HG03159 (cell line): ENCODE results near the gene PUS7.
"Not testable (repeated sequence)": the region's sequence is repeated elsewhere in the genome, so short reads cannot be mapped to it uniquely, and the experiment has no call there.

Experiments used
- ATAC-seq: cut with Tn5 transposase; IDR thresholded peaks from one replicate; pipeline ENCODE4 v1.9.1; 2021; ENCODE audit warnings: mild to moderate bottlenecking, moderate library complexity; ENCODE audit not compliant: unreplicated experiment

Gene PUS7

DNA sequence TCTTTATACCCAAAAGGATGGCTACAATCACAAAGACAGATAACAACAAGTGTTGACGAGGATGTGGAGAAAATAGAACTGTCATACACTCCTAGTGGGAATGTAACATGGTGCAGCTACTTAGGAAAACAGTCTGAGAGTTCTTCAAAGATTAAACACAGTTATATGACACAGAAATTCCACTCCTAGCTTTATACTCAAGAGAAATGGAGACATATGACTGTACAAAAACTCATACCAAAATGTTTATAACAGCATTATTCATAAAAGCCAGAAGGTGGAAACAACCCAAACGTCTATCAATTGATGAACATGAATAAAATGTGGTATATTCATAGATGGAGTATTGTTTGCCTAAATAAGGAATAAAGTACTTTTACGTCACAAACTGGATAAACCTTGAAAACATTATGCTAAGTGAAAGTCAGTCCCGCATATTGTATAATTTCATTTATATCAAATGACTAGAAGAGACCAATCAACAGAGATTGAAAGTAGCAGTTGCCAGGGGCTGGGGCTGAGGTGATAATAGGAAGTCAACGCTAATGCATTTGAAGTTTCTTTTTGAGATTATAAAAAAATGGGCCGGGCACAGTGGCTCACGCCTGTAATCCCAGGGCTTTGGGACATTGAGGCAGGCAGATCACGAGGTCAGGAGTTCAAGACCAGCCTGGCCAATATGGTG, 71.8 kb downstream of the PUS7 start:
- ATAC-seq, result no peak

DNA sequence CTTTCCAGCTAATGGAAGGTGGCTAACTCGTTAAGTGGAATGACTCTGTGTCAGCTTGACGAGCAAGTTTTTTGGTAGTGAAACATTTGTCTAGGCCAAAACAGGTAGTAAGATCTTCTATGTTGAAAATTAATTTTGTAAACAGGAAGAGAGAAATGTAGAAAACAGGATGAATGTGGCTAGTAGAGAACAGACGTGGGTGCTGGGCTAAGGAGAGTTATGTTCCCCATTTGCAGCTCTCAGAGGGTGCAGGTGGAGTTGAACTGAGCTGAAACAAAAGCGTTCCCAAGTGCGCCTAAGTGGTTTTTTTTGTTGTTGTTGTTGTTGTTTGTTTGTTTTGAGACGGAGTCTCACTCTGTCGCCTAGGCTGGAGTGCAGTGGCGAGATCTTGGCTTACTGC, 73.9 kb downstream of the PUS7 start:
- peak; percentile 66 for ATAC-seq

DNA sequence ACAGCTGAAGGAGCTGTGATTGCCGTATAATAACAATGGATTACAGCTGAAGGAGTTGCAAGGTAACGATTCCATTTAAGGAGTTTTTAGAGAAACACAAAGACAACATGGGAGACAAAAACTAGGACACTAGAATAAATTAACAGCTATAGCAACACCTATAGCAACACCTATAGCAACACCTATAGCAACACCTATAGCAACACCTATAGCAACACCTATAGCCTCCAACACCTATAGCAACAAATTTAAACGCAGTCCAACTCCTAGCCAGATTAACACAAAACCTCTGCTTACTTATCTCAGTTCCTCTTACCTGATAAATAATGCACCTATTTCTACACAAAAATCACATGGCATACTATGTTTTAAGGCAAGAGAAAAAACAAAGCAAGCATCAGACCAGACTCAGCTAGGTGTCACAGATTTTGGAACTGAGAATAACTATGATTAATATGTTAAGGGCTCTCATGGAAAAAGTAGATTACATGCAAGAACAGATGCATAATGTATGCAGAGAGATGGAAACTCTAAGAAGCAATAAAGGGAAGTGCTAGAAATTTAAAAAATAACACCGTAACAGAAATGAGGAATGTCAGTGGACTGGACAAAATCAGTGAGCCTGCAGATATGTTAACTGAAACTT, 77.6 kb downstream of the PUS7 start:
- no peak for ATAC-seq

DNA sequence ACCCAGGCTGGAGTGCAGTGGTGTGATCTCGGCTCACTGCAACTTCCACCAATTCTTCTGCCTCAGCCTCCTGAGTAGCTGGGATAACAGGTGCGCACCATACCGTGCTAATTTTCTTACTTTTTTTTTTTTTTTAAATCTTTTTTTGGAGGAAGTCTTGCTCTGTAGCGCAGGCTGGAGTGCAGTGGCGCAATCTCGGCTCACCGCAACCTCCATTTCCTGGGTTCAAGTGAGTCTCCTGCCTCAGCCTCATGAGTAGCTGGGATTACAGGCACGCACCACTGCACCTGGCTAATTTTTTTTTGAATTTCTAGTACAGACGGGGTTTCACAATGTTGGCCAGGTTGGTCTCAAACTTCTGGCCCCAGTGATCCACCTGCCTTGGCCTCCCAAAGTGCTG, 79.9 kb downstream of the PUS7 start:
- not testable (repeated sequence) for ATAC-seq

DNA sequence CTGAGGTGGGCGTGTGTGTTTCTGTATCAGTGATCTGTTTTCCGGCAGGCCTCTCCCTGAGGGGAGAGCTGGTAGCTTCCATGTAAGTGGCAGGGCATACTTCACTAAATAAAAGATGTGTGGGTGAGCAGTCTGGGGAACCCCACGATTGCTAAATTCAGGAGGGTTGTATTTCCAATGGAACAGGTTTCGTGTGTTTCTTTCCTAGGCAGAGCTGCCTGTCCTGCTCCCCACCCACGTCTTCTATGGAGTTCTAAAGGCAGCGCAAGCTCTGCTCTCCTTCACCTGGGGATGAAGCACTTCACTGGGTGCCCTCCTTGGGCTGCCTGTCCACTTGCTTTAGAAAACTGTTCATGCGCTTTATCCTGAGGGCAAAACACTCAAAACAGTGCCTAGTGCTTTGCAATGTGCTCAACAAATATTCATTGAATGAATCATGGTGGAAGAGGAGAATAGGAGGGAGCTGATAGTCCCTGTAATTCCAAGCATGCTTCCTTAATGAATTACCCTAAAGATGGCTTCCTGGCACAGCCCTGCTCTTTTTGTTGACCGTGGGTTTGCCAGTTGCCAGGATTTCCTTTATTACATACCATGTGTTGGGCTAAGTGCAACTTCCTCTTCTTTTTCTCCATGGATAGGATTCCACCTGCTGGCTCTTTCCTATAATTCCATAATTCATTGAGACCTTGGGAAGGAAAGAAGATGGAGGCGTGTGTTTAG, 82.7 kb downstream of the PUS7 start:
- no peak for ATAC-seq

DNA sequence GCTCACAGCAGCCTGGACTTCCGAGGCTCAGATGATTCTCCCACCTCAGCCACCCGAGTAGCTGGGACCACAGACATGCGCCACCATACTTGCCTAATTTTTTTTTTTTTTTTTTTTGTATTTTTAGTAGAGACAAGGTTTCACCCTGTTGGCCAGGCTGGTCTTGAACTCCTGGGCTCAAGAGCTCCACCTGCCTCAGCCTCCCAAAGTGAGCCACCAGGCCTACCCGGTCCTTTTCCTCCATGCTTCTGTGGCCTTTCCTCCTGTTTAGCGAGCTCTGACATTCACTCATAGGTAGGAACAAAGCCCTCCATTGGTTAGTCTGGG, 83.3 kb downstream of the PUS7 start:
- no peak for ATAC-seq

DNA sequence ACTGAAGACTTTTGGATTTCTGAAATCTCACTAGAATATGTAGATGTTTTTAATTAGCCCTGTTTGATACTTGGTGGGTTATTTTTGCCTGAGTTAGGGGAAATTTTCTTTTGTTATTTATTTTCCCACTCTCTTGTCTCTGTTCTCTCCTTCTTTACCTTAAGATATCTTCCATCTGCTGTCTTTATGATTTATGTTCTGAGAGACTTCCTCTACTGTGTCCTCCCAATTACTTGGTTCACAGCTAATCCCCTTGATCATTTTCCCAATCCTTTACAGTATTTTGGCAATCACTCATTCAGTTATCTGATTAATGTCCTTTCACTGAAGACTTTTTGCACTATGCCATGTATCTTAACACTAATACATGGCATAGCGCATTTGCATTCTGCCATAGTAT, 83.8 kb downstream of the PUS7 start:
- ATAC-seq, result no peak

DNA sequence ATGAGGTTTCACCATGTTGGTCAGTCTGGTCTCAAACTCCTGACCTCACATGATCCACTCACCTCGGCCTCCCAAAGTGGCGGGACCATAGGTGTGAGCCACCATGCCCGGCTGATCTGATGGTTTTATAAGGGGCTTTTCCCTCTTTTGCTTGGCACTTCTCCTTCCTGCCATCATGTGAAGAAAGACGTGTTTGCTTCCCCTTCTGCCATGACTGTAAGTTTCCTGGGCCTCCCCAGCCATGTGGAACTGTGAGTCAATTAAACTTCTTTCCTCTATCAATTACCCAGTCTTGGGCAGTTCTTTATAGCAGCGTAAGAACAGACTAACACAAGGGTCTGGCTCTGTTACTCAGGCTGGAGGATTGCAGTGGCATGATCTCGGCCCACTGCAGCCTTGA, 84.7 kb downstream of the PUS7 start:
- not testable (repeated sequence) for ATAC-seq

DNA sequence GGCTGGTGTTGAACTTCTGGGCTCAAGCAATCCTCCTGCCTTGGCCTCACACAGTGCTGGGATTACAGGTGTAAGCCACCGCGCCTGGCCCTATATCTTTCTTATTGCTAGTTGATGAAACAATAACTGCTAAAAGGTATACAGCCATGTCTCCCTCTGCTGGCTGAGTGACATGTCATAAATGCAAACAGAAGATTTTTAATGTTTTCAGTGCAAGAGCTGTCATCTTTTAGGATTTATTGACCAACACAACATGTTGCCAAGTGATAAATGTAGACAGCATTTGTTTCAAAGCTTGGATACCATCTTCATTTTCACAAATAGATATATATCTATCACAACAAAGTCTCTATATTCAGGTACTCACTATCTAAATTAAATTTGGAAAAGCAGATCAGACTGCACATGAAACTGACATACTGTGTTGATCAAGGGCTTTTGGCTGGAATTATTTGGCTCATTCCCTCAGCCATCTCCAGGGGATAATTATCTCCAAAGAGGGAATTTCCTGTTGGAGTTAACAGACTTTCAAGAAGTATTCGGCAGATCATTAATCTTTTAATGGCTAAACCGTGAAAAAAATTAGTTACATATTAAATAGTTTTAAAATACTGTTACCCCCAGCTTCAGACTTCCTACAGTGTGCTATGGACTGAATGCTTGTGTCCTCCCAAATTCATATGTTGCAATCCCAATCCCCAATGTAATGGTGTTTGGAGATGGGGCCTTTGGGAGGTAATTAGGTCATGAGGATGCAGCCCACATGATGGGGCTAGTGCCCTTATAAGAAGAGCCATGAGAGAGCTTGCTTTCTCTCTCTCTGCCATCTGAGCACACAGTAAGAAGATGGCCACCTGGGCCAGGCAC, 92.1 kb downstream of the PUS7 start:
- ATAC-seq, result peak; percentile 60

DNA sequence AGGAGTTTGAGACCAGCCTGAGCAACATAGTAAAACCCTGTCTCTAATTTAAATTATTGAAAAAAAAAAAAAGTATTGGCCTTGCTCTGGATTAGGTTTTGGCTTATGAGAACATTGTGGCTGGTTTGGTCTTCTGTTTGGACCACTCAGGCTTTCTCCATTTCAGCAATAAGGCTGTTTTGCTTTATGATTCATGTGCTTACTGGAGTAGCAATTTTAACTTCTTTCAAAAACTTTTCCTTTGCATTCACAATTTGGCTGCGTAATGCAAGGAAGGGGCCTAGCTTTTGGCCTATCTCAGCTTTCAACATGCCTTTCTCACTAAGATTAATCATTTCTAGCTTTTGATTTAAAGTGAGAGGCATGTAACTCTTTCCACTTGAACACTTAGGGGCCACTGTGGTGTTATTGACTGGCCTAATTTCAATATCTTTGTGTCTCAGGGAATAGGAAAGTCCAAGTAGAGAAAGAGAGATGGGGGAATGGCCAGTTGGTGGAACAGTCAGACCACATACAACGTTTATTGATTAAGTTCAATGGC, 95.4 kb downstream of the PUS7 start:
- ATAC-seq, result no peak

DNA sequence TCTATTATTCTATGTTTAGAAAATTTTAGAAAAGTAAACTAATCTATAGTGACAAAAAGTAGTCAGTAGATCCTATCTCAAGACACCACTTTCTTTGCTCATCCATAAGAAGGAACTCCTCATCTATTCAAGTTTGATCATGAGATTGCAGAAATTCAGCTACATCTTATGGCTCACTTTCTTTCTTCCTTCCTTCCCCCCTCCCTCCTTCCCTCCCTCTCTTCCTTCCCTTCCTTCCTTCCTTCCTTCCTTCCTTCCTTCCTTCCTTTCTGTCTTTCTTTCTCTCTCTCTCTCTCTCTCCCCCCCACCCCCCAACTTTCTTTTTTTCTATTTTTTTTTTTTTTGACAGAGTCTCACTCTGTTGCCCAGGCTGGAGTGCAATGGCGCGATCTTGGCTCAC, 98.1 kb downstream of the PUS7 start:
- no peak for ATAC-seq

DNA sequence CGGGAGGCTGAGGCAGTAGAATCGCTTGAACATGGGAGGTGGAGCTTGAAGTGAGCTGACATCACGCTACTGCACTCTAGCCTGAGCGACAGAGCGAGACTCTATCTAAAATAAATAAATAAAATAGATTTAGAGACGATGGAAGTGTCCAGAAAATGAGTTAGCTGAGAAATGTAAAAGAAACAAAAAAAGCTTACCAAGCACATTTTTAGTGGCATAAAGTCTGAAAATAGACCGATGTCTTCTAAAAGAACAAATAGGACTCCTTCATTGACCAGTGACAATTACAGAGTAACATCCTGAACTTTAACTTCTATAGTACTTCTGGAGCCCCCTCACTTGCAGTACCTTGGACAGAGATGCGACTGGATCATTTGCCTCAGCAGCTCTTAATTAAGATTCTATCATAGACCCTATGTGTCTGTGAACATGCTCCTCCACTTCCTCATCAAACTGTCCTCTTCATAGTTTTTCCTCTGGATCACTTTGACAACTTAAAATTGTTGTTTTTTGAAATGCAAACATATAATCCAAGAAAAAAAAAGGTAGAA, 108.1 kb downstream of the PUS7 start:
- ATAC-seq, result no peak

DNA sequence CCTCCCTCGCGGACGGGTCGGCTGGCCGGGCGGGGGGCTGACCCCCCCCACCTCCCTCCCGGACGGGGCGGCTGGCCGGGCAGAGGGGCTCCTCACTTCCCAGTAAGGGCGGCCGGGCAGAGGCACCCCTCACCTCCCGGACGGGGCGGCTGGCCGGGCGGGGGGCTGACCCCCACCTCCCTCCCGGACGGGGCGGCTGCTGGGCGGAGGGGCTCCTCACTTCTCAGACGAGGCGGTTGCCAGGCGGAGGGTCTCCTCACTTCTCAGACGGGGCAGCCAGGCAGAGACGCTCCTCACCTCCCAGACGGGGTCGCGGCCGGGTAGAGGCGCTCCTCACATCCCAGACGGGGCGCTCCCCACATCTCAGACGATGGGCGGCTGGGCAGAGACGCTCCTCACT, 111.3 kb downstream of the PUS7 start:
- not testable (repeated sequence) for ATAC-seq

DNA sequence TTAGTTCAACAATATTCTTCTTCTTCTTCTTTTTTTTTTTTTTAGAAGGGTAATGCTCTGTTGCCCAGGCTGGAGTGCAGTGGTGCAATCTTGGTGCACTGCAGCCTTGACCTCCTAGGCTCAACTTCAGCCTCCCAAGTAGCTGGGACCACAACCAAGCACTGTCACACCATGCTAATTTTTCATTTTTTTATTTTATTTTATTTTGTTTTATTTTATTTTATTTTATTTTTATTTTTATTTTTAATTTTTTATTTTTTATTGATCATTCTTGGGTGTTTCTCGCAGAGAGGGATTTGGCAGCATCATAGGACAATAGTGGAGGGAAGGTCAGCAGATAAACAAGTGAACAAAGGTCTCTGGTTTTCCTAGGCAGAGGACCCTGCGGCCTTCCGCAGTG, 112.3 kb downstream of the PUS7 start:
- ATAC-seq, result not testable (repeated sequence)

DNA sequence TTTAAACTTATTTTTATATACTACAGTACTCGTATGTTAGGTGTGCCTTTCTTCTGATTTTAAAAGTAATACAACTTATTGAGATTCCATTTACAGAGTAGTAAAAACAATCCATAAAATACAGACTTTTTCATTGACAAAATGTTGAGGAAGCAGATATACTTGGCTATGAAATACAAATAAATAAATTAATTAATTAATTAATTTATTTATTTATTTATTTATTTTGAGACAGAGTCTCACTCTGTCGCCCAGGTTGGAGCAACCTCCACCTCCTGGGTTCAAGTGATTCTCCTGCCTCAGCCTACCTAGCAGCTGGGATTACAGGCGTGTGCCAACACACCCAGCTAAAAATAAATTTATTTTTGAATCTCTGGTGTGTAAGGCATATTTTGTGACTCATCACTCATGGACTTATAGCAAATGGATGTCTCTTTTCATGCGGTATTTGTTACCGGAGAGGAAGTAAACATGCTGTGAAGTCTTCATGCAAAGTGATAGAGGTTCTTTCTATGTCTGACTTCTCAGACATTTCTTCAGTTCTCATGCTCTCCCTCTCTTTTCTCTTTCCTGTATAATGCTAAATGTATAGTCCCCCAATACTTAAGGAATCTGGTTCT, 113.2 kb downstream of the PUS7 start:
- no peak for ATAC-seq
